Stimulated activated CD4-positive, alpha-beta T cell treated with anti-CD3 and anti-CD28 coated beads, Interleukin-2, amount 100 ng/mL, for 48 hours (primary cell): ENCODE data around the gene CHRND.

Source experiments
- DNase-seq, 2 donors: peaks; one replicate each; pipeline ENCODE4 v3.0.0-alpha.2; 2020

CHRND gene

DNA sequence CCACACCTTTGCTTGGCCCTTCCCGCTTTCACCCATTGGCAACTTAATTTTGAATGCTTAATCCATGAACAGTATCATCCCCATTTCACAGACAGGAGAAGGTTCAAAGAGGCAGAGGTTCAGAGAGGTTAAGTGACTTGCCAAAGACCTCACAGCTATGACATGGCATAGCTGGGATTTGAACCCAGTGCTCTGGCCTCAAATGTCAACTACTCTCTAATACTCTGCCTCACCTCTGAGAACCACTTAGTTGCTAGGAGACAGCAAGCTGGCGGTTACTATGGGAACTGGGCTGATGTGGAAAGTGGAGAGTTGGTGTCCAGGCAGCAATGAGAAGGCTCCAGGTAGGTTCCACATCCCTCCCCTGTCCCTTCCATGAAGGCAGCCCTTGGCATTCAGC lies 21.5 kb upstream of the CHRND start:
- DNase-seq: no peak

DNA sequence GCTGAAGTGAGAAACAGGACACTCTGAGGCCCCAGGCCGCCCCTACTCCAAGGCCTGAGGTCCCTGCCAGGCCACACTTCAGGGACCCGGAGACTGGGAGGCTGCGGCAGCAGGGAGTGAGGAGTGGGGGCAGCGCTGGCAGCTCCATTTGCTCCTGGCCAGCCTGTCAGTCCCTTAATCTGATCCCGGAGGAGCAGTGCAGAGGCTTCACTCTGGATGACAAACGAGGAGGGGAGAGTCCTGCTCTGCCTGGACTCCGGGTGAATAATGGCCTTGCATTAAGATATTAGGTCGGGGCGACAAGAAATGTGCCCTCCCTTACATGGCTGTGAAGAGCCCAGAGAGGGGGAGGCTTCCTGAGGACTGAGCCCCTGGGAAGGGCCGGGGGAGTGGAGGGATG lies 20.1 kb upstream of the CHRND start:
- DNase-seq: no peak

DNA sequence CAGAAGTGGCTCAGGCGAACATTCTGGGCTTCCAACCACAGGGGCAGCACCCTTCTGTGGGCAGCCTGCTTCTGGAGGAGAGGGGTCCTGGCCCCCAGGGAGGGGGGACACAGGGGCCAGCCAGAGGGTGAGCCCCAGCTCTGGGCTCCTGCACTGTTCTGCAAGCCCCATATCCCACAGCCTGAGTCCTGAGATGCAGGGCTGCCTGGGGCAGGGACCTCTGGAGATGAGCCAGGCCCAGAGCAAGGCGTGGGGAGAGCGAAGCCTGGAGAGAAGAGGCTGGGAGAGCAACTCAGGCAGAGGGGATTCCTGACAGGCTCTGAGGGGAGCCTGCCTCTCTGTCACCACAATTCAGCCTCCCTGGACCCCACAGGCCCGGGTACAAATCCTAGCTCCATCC lies 19.3 kb upstream of the CHRND start:
- DNase-seq: no peak

DNA sequence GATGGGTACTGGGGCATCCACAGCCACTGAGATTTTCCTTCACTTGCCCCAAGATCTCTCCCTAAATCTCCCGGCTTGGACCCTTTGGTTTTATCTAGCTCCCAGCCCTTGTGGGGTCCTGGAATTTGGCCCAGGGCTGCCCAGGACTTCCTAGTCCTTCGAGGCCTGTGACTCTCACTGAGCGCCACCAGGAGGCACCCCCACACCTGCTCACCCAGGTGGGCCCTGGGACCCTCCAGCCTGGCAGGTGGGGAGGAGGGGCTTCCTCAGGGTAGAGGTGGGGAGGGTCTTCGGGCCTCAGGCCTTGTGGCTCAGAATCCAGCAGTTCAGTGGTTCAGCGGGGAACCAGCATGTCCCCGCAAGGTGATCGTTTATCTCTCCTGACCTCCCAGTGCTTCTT lies 17.7 kb upstream of the CHRND start:
- no peak for DNase-seq

DNA sequence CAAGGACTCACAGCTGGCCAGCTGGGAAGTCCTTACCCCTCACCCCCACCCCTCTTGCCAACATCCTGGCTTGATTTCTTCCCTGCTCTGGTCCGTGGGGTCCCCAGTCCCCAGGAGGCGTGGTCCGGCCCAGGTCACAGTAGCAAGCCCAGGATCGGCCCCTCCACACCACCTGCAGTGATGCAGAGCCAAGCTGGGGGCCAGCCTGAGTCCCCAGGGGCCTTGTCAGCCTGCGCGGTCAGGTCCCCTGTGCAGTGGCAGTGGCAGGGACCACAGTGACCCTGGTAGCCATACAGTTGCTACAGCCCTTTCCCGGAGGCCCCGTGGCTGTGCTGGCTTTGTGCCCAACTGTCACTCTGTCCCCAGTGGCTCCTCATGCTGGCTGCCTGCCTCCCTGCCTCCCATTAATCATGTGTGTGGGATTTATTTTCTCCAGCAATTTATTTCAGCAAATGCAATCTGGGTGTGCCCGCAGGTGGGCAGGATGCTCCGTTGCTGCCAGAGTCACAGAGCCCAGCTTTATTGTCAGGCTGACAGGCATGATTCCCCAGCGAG lies 14.5 kb upstream of the CHRND start:
- no peak for DNase-seq

DNA sequence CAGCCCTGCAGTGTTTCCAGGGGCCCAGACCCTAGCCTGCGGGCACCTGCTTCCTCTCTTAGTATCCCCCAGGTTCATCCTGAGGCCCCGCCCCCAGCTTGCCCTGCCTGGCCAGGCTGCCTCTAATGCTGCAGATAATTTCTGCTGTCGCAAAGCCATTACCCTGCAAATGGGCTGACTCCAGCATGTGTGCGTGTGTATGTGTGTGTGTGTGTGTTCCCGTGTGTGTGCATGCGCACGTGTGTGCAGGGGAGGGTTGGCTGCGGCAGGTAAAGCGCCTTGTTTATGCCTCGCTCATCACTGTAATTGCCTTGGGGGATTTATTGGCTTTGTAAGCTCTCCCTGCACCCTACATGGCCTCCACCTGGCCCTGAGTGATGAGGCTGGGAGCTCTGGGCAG lies 13.4 kb upstream of the CHRND start:
- DNase-seq: no peak

DNA sequence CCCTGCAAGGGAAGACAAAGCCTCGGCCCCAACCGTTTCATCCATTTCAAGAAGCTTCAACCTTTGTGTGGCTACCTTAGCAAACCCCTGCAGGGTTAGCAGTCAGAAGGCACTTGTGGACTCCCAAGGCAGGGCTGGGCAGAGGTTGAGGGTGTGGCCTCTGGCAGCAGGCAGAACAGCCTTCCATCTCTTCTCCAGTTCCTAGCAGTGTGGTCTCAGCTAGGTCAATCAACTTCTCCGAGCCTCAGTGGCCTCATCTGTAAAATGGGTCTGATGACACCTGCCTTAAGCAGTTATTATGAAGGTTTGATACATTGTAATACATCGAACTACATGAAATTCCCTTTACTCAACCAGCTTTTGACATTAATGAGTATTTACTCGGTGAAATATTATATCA lies 12.6 kb upstream of the CHRND start:
- DNase-seq: no peak

DNA sequence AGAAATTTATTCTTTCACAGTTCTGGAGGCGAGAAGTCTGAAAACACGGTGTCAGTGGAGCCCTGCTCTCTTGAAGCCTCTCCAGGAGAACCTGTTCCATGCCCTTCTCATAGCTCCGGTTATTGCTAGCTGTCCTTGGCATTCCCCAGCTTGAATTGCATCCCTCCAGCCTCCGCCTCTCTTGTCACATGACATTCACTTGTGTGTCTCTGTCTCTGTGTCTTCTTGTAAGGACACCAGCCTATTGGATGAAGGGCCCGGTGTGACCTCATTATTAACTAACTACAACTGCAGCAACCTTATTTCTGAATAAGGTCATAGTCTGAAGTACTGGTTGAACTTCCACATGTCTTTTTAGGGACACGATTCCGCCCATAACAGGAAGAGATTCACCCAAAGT lies 10.3 kb upstream of the CHRND start:
- no peak for DNase-seq

DNA sequence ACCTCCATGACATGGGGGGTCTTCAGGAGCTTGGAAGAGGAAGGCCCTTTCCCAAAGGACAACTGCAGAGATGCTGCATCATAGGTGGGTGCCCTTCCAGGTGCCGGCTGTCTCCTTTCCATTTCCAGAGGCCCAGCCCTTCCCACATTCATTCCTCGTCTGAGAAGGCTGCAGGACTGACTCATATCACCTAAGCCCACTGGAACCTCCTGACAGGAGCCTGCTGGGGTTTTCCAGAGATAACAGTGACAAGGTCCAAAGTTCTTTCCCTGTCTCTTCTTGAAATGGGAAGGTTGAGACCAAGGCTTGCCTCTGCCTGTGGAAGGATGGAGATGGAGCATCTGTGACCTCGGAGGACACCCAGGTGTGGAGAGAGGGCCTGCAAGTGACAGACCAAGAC lies 9.4 kb upstream of the CHRND start:
- DNase-seq: no peak

DNA sequence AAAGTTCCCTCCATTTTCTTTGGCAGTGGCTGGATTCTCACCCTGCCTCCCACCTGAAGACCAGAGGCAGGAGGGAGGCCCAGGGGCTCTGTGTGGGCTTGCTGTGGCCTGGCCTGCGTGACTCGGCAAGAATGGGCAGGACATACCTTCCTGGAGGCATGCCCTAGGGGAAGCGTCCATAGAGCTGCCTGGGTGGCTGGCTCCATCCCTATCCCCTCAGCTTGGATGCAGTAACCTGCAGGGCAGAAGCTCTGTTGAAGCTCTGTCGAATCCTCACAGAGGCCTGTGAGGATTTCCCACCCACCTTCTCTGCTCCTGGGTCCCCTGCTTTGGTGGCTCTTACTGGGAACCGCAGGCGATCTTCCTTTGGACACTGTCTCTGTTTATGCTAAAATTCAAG lies 7.1 kb upstream of the CHRND start:
- no peak for DNase-seq

DNA sequence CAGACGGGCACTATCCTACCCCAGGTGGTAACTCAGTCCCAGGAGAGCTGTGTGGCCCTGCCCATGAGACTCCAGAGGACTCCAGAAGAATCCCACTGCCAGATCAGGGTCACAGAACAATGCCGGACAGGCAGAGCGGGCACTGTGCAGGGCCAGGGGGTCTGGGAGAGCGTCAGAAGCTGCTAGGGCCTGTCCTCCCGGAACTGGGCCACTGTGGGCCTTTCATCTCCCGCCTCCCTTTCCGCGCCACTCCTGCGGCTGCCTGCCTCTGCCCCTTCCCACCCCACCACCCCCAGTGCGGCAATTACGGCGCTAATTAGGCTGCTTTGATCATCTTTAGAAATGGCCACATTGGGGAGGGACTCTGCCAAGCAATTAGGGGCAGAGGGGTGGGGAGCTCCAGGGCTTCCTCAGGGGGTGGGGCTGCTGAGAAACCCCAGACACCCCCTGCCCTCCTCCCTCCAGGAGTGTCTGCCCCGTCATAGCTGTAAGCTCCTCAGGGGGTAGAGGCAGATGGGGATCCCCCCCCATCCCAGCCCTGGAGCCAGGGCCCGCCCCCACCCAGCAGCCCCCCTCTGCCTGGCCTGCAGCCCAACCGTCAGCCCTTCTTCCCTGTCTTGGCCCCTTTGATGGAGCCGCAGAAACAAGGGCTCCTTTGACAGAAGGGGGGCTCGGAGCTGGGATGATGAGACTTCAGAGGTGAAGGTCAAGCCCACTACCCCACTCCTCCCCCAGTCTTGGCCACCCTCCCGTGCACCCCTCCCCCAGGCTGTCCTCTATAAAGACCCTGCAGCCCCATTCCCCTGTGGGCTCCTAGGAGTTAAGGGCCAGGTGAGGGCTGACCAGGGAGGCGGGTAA lies 6.2 kb upstream of the CHRND start, which contains the start of gene PRSS56:
Gene PRSS56, plus strand, starts transcription at position 808 of the 858 bp plus-strand sequence. CDS start 211 bp downstream, outside the sequence.
- no peak for DNase-seq

DNA sequence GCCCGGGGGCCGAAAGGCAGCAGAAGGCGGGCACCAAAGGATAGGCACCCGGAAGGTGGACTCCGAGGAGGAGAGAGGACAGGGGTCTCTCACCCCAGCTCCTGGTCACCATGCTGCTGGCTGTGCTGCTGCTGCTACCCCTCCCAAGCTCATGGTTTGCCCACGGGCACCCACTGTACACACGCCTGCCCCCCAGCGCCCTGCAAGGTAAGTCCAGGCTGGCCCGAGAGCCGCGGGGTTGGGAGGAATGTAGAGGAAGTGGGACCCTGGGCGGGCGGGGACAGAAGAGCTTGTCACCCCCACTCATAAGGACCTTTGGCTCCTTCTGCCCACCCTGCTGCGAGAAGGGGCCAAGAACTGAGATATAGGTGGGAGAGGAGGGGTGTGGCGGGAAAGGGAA lies 5.5 kb upstream of the CHRND start:
- no peak for DNase-seq

DNA sequence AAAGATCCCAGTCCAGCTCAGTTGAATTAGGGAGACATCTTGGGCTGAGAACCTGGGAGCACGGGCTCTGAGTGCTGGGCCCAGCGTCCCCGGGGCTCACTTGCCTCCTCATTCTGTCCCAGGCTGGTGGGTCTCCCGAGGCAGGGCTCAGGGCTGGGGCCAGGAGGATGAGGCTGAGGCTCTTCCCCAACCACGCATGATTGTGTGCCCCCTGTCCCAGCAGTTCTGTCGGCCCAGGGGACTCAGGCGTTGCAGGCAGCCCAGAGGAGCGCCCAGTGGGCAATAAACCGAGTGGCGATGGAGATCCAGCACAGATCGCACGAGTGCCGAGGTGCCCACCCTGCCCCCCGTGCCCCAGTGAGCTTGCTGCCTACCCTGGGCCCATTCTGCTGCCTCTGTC lies 4.9 kb upstream of the CHRND start:
- DNase-seq: no peak

DNA sequence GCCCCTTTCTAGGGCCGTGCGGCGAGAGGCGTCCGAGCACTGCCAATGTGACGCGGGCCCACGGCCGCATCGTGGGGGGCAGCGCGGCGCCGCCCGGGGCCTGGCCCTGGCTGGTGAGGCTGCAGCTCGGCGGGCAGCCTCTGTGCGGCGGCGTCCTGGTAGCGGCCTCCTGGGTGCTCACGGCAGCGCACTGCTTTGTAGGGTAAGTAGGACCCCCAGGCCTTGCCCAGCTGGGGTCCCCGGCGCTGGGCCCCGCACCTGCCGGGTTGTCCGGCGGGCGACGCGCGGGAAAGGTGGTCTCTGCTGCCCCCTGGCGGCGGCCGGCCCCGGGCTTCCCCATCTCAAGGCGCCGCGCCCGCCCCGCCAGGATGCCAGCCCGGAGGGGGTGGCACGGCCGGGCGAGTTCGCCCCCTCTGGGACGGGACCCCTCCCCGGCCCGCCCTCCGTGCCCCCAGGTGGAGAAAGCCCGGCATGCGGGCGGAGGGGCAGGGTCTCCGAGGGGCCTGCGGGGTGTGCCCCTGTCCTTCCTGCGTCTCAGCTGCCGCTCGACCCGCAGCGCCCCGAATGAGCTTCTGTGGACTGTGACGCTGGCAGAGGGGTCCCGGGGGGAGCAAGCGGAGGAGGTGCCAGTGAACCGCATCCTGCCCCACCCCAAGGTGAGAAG lies 3.9 kb upstream of the CHRND start:
- peak; percentile 63 to 81 for DNase-seq

DNA sequence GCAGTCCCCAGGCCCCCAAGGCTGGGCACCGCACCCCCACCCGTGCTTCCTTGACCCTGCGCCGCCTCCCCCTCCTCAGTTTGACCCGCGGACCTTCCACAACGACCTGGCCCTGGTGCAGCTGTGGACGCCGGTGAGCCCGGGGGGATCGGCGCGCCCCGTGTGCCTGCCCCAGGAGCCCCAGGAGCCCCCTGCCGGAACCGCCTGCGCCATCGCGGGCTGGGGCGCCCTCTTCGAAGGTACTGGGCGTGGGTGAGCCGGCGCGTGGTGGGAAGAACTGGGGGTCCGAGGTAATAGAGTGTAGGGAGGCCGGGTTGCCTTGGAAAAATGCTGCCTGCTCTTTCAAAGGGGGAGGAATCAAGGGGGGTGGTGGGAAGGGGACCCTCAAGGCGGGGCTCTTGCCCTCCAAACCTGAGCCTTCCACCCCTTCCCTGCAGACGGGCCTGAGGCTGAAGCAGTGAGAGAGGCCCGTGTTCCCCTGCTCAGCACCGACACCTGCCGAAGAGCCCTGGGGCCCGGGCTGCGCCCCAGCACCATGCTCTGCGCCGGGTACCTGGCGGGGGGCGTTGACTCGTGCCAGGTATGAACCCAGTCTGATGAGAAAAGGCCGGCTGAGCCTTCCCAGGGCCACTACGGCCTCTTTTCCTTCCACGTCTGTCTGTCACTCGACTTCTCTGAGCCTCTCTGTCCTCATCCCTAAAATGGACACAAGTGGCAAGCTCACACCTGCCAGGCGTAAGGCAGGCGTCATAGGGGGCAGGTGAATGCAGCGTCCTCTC lies 3.1 kb upstream of the CHRND start:
- no peak for DNase-seq

DNA sequence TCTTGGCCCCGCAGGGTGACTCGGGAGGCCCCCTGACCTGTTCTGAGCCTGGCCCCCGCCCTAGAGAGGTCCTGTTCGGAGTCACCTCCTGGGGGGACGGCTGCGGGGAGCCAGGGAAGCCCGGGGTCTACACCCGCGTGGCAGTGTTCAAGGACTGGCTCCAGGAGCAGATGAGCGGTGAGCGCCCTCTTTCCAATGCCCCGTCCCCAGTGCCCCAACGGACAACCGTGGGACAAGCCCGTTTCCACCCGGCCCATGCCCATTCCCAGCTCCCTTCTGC lies 2.6 kb upstream of the CHRND start:
- no peak for DNase-seq

DNA sequence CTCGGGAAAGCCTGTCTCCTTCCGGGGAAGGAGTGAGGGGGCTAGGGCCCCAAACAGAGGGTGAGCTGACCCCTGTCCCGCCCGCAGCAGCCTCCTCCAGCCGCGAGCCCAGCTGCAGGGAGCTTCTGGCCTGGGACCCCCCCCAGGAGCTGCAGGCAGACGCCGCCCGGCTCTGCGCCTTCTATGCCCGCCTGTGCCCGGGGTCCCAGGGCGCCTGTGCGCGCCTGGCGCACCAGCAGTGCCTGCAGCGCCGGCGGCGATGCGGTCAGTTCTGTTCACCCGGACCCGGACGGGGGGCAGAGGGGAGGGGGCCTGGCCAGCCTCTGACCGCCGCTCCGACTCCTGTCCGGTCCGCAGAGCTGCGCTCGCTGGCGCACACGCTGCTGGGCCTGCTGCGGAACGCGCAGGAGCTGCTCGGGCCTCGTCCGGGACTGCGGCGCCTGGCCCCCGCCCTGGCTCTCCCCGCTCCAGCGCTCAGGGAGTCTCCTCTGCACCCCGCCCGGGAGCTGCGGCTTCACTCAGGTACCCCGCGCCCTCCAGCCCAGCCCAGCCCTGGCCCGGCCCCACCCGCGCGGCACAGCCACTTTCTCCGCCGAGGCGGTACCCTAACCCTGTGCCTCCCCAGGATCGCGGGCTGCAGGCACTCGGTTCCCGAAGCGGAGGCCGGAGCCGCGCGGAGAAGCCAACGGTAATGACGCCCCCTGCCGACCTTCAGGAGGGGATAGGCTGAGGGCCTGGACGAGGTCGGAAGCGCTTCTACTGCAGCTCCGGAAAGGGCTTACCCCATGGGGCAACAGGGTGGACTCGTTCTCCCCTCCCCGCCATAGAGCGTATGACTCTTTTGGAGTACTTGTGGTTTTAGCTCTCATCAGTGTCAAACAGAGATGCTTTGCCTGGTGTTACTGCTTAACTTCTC lies 2.0 kb upstream of the CHRND start:
- peak in 1 of 2 donors; percentile 32 for DNase-seq

DNA sequence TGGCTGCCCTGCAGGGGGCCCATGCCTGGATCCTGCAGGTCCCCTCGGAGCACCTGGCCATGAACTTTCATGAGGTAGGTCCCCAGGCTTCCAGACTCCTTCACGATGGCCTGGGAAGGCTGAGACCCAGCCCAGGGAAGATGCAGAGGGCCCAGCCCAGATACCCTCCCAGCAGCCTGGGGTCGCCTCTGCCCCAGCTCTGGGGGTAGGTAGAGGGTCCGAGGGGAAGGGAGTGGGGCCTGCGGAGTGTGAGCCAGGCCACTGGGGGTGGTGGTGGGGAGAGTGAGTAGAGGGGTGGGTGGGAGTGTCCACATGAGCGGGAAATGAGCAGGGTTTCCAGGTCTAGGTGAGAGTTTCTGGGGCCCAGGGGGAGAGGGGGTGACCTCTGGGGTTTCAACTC lies 1.2 kb upstream of the CHRND start:
- no peak for DNase-seq

DNA sequence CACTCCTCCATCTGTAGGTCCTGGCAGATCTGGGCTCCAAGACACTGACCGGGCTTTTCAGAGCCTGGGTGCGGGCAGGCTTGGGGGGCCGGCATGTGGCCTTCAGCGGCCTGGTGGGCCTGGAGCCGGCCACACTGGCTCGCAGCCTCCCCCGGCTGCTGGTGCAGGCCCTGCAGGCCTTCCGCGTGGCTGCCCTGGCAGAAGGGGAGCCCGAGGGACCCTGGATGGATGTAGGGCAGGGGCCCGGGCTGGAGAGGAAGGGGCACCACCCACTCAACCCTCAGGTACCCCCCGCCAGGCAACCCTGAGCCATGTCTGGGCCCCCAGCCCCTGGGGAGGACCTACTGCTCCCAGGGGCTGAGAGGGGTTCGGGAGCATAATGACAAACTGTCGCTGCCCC lies 761 bp upstream of the CHRND start:
- no peak for DNase-seq

DNA sequence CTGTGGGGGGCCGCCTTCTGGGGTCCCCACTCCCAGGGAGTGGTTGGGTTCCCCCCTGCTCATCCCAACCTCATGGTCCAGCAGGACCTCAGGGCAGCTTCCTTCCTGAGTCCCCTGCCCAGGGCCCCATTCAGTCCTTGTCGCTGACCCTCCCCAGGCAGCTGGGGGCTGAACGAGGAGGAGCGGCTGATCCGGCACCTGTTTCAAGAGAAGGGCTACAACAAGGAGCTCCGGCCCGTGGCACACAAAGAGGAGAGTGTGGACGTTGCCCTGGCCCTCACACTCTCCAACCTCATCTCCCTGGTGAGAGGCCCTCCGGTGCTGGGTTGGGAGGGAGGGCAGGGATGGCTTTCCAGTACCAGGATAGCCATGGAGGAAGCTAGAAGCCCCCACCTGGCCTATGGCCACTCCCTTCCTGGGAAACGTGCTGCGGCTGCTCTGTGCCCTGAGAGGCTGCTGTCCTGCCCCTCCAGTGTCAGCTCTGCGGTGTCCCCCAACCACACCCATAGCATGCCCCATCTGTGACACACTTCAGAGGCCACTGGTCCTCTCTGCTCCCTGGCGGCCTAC lies 497 bp downstream of the CHRND start:
- DNase-seq: no peak

DNA sequence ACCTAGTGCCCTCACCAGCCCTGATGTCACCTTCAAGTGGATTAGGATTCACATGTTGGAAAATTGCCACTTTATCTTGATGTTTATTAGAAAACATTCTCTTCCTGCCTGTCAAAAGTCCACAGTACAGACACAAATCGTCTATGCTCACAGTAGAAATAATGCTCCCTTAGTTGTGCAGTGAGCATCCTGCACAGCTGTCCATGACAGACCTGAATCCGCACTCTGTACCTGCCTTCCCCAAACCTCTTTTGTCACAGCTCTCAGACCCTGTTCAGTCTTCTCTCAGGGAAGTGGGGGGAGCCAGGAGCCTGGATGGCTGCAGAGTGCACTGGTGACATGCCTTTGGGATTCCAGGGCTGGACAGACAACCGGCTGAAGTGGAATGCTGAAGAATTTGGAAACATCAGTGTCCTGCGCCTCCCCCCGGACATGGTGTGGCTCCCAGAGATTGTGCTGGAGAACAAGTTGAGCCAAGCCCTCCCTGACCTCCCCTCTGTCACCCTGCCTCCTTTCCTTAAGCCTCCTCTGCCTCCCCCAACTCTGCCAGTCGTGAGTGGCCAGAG lies 2.0 kb downstream of the CHRND start:
- no peak for DNase-seq
